ENCODE results near the gene SLC24A3. TPM values are rescaled to one million over a fixed set of nuclear protein-coding genes. Genes with fewer than 3 reads are reported as not detected.

Gene SLC24A3
- total RNA-seq, 2 donors from 2014 or later: 0.07 TPM; not detected in 1

- H3K27me3 Mint-ChIP-seq (ENCODE audit: low read depth): no peaks in the 10 kb centered on the region
- DNase-seq (no peak), ATAC-seq (replicated peaks in 1 of 2) (no peak)
- no peak overlapping the region for H3K4me3 Mint-ChIP-seq
- H3K27ac Mint-ChIP-seq: no peak overlapping the region
- H3K4me1 Mint-ChIP-seq (ENCODE audit: low read depth): no peaks in the 10 kb centered on the region
- no peaks in the 10 kb centered on the region for H3K36me3 Mint-ChIP-seq (ENCODE audit: insufficient read depth in 2 of 2)
- no peaks in the 10 kb centered on the region for H3K9me3 Mint-ChIP-seq
Observed at GRCh38 chr20:19554666-19555065, 342.2 kb downstream of the SLC24A3 start.

GRCh38 chr20:19555726-19556125 lies 343.3 kb downstream of the SLC24A3 start:
- no peaks in the 10 kb centered on the region for H3K27me3 Mint-ChIP-seq (ENCODE audit: low read depth)
- no peak overlapping the region for H3K27ac Mint-ChIP-seq

GRCh38 chr20:19557291-19557690 lies 344.8 kb downstream of the SLC24A3 start:
- ATAC-seq (replicated peaks in 1 of 2) (no peak), DNase-seq (no peak)
- Mint-ChIP-seq H3K27ac (no peak overlapping the region), H3K4me3 (no peak overlapping the region), H3K4me1 (ENCODE audit: low read depth) (no peaks in the 10 kb centered on the region), H3K27me3 (ENCODE audit: low read depth) (no peaks in the 10 kb centered on the region), H3K9me3 (no peaks in the 10 kb centered on the region), H3K36me3 (ENCODE audit: insufficient read depth in 2 of 2) (no peaks in the 10 kb centered on the region)

More at GRCh38 chr20:19555726-19556125, 343.3 kb downstream of the SLC24A3 start:
- DNase-seq (no peak), ATAC-seq (replicated peaks in 1 of 2) (no peak)
- Mint-ChIP-seq H3K4me3 (no peak overlapping the region), H3K36me3 (ENCODE audit: insufficient read depth in 2 of 2) (no peaks in the 10 kb centered on the region), H3K9me3 (no peaks in the 10 kb centered on the region), H3K4me1 (ENCODE audit: low read depth) (no peaks in the 10 kb centered on the region)

GRCh38 chr20:19560881-19561480 lies 348.5 kb downstream of the SLC24A3 start:
- H3K27ac Mint-ChIP-seq: no peak overlapping the region
- no peaks in the 10 kb centered on the region for H3K27me3 Mint-ChIP-seq (ENCODE audit: low read depth)
- no peak for ATAC-seq (replicated peaks in 1 of 2)
- H3K36me3 Mint-ChIP-seq (ENCODE audit: insufficient read depth in 2 of 2): no peaks in the 10 kb centered on the region
- no peak overlapping the region for H3K4me3 Mint-ChIP-seq
- H3K4me1 Mint-ChIP-seq (ENCODE audit: low read depth): no peaks in the 10 kb centered on the region
- H3K9me3 Mint-ChIP-seq: peaks cover 0 to 3% of the 10 kb centered on the region in 2 donors
- DNase-seq: no peak

- no peak for DNase-seq
- no peaks in the 10 kb centered on the region for H3K27me3 Mint-ChIP-seq (ENCODE audit: low read depth)
- H3K9me3 Mint-ChIP-seq: peaks cover 0 to 3% of the 10 kb centered on the region in 2 donors
- no peak for ATAC-seq (replicated peaks in 1 of 2)
- no peak overlapping the region for H3K4me3 Mint-ChIP-seq
- no peak overlapping the region for H3K27ac Mint-ChIP-seq
- no peaks in the 10 kb centered on the region for H3K4me1 Mint-ChIP-seq (ENCODE audit: low read depth)
- no peaks in the 10 kb centered on the region for H3K36me3 Mint-ChIP-seq (ENCODE audit: insufficient read depth in 2 of 2)
Observed at GRCh38 chr20:19562426-19562825, 350.0 kb downstream of the SLC24A3 start.

GRCh38 chr20:19564261-19564660 lies 351.8 kb downstream of the SLC24A3 start:
- Mint-ChIP-seq H3K27me3 (ENCODE audit: low read depth) (no peaks in the 10 kb centered on the region), H3K27ac (no peak overlapping the region), H3K4me1 (ENCODE audit: low read depth) (no peaks in the 10 kb centered on the region), H3K4me3 (no peak overlapping the region), H3K36me3 (ENCODE audit: insufficient read depth in 2 of 2) (no peaks in the 10 kb centered on the region), H3K9me3 (peaks cover 0 to 3% of the 10 kb centered on the region in 2 donors)
- no peak for ATAC-seq (replicated peaks in 1 of 2)
- DNase-seq: no peak

- ATAC-seq (replicated peaks in 1 of 2) (no peak), DNase-seq (no peak)
- peaks cover 0 to 2% of the 10 kb centered on the region in 2 donors for H3K36me3 Mint-ChIP-seq (ENCODE audit: insufficient read depth in 2 of 2)
- no peak overlapping the region for H3K27ac Mint-ChIP-seq
- no peaks in the 10 kb centered on the region for H3K27me3 Mint-ChIP-seq (ENCODE audit: low read depth)
- no peak overlapping the region for H3K4me3 Mint-ChIP-seq
- H3K9me3 Mint-ChIP-seq: peaks cover 5 to 14% of the 10 kb centered on the region in 2 donors
- H3K4me1 Mint-ChIP-seq (ENCODE audit: low read depth): no peaks in the 10 kb centered on the region
Observed at GRCh38 chr20:19565736-19566135, 353.3 kb downstream of the SLC24A3 start.

- Mint-ChIP-seq H3K36me3 (ENCODE audit: insufficient read depth in 2 of 2) (peaks cover 0 to 2% of the 10 kb centered on the region in 2 donors), H3K9me3 (peaks cover 5 to 14% of the 10 kb centered on the region in 2 donors), H3K4me1 (ENCODE audit: low read depth) (no peaks in the 10 kb centered on the region), H3K27ac (no peak overlapping the region), H3K27me3 (ENCODE audit: low read depth) (no peaks in the 10 kb centered on the region), H3K4me3 (no peak overlapping the region)
- ATAC-seq (replicated peaks in 1 of 2) (no peak), DNase-seq (no peak)
Observed at GRCh38 chr20:19566226-19566945, 353.9 kb downstream of the SLC24A3 start.

GRCh38 chr20:19568128-19568527 lies 355.7 kb downstream of the SLC24A3 start:
- Mint-ChIP-seq H3K27ac (no peak overlapping the region), H3K9me3 (peaks cover 5 to 14% of the 10 kb centered on the region in 2 donors), H3K4me1 (ENCODE audit: low read depth) (no peaks in the 10 kb centered on the region), H3K27me3 (ENCODE audit: low read depth) (no peaks in the 10 kb centered on the region), H3K4me3 (no peak overlapping the region), H3K36me3 (ENCODE audit: insufficient read depth in 2 of 2) (peaks cover 0 to 2% of the 10 kb centered on the region in 2 donors)
- DNase-seq: no peak
- no peak for ATAC-seq (replicated peaks in 1 of 2)

GRCh38 chr20:19571996-19572395 lies 359.6 kb downstream of the SLC24A3 start:
- H3K27ac Mint-ChIP-seq: no peak overlapping the region
- H3K27me3 Mint-ChIP-seq (ENCODE audit: low read depth): no peaks in the 10 kb centered on the region
- H3K36me3 Mint-ChIP-seq (ENCODE audit: insufficient read depth in 2 of 2): peaks cover 0 to 2% of the 10 kb centered on the region in 2 donors
- ATAC-seq (replicated peaks in 1 of 2) (no peak), DNase-seq (no peak)
- H3K4me3 Mint-ChIP-seq: no peak overlapping the region
- peaks cover 5 to 11% of the 10 kb centered on the region in 2 donors for H3K9me3 Mint-ChIP-seq
- H3K4me1 Mint-ChIP-seq (ENCODE audit: low read depth): no peaks in the 10 kb centered on the region

- Mint-ChIP-seq H3K4me1 (ENCODE audit: low read depth) (no peaks in the 10 kb centered on the region), H3K27me3 (ENCODE audit: low read depth) (no peaks in the 10 kb centered on the region), H3K36me3 (ENCODE audit: insufficient read depth in 2 of 2) (no peaks in the 10 kb centered on the region), H3K9me3 (no peaks in the 10 kb centered on the region), H3K4me3 (no peak overlapping the region), H3K27ac (no peak overlapping the region)
- no peak for DNase-seq
- no peak for ATAC-seq (replicated peaks in 1 of 2)
Observed at GRCh38 chr20:19577692-19578091, 365.2 kb downstream of the SLC24A3 start.

GRCh38 chr20:19582782-19583181 lies 370.3 kb downstream of the SLC24A3 start:
- no peak for ATAC-seq (replicated peaks in 1 of 2)
- H3K9me3 Mint-ChIP-seq: no peaks in the 10 kb centered on the region
- no peak overlapping the region for H3K27ac Mint-ChIP-seq
- no peak overlapping the region for H3K4me3 Mint-ChIP-seq
- no peaks in the 10 kb centered on the region for H3K36me3 Mint-ChIP-seq (ENCODE audit: insufficient read depth in 2 of 2)
- DNase-seq: no peak
- no peaks in the 10 kb centered on the region for H3K4me1 Mint-ChIP-seq (ENCODE audit: low read depth)
- H3K27me3 Mint-ChIP-seq (ENCODE audit: low read depth): no peaks in the 10 kb centered on the region

- Mint-ChIP-seq H3K9me3 (no peaks in the 10 kb centered on the region), H3K36me3 (ENCODE audit: insufficient read depth in 2 of 2) (no peaks in the 10 kb centered on the region), H3K27ac (no peak overlapping the region), H3K4me1 (ENCODE audit: low read depth) (no peaks in the 10 kb centered on the region), H3K4me3 (no peak overlapping the region), H3K27me3 (ENCODE audit: low read depth) (no peaks in the 10 kb centered on the region)
- DNase-seq (peak; percentile 53 to 59), ATAC-seq (replicated peaks in 1 of 2) (peak; percentile 35 to 46)
Observed at GRCh38 chr20:19583532-19584175, 371.2 kb downstream of the SLC24A3 start.
